HepG2 (cell line): Measurements from ENCODE around the gene MED15. TPM values are rescaled to one million over a fixed set of nuclear protein-coding genes. Genes with fewer than 3 reads are reported as not detected.

Experiments used
- ATAC-seq: fragments of 200-7000 bp; cut with Tn5 transposase; 3 replicates; pipeline ENCODE4 v1.9.1; 2020; ENCODE audit warnings: mild to moderate bottlenecking, moderate library complexity
- BruUV-seq: library from RNA; stranded (reverse); fragments of 400-500 nt; replicated peaks from 2 replicates; lab custom pipeline; 2021; lab: Mats Ljungman, UMichigan
- CTCF ChIA-PET: fragments of 300-600 bp; formaldehyde crosslinking; extraction: SDS; loops from one replicate; lab custom pipeline; 2021; ENCODE audit warnings: low total read pairs, inconsistent platforms, low intra/inter-chr PET ratio; lab: Yijun Ruan, JAX
- POLR2A ChIA-PET: fragments of 350-600 bp; sonication (Branson Sonifier 250); formaldehyde crosslinking; loops from one replicate; lab custom pipeline; 2020; ENCODE audit warnings: antibody characterized with exemption, inconsistent platforms; lab: Yijun Ruan, JAX
- DNase-seq: peaks from one replicate; pipeline ENCODE4 v3.0.0-alpha.2; 2015; ENCODE audit warnings: low spot score
- FAIRE-seq: peaks from 3 replicates; lab custom pipeline; 2011; peaks lifted over from hg19 to GRCh38; lab: Jason Lieb, UNC
- H2AFZ ChIP-seq: one replicate; pipeline ENCODE4 v1.6.1; 2011; ENCODE audit warnings: low read length, inconsistent platforms
- H3K27ac ChIP-seq: fragments of 300-600 bp; 3 replicates; pipeline ENCODE4 v1.8.0; 2011; ENCODE audit warnings: mixed run types, mild to moderate bottlenecking, mixed read lengths, low read length, inconsistent platforms; ENCODE audit not compliant: insufficient read depth; ENCODE audit errors: extremely low read length
- H3K27me3 ChIP-seq, 2 experiments: fragments of 200-600 bp in 1 of 2; 2 replicates in 1 of 2; 3 replicates in 1 of 2; pipeline versions ENCODE4 v1.6.0 to v1.8.0; 2011; ENCODE audit warnings: low read length in 2 of 2, mild to moderate bottlenecking in 2 of 2, moderate library complexity in 2 of 2, inconsistent platforms in 1 of 2; ENCODE audit not compliant: insufficient read depth in 2 of 2, control insufficient read depth in 1 of 2
- H3K36me3 ChIP-seq, 2 experiments: fragments of 200-600 bp in 1 of 2; replicated peaks in 1 of 2; 2 replicates in 1 of 2; 3 replicates in 1 of 2; pipeline versions ENCODE4 v1.5.1 to v1.8.0; 2011; ENCODE audit warnings: low read length in 2 of 2, inconsistent platforms in 1 of 2; ENCODE audit not compliant: insufficient read depth in 2 of 2, control insufficient read depth in 1 of 2
- H3K4me1 ChIP-seq: 2 replicates; pipeline ENCODE4 v1.5.1; 2012; ENCODE audit warnings: low read length, inconsistent platforms; ENCODE audit not compliant: insufficient read depth
- H3K4me2 ChIP-seq: 2 replicates; pipeline ENCODE4 v1.6.0; 2011; ENCODE audit warnings: low read depth, low read length, inconsistent platforms
- H3K4me3 ChIP-seq, 3 experiments: fragments of 200-600 bp in 1 of 3; sonication (generic), shearing (Covaris generic) in 1 of 3; replicated peaks in 1 of 3; 2 replicates each; pipeline ENCODE4 v1.5.1; 2011 to 2016; ENCODE audit warnings: low read length in 3 of 3, inconsistent platforms in 2 of 3, low read depth in 2 of 3, mild to moderate bottlenecking in 2 of 3, control low read depth in 1 of 3, mixed read lengths in 1 of 3; ENCODE audit not compliant: insufficient read depth in 1 of 3
- H3K79me2 ChIP-seq: one replicate; pipeline ENCODE4 v1.6.1; 2011; ENCODE audit warnings: low read length, inconsistent platforms; ENCODE audit not compliant: insufficient read depth
- H3K9ac ChIP-seq: 2 replicates; pipeline ENCODE4 v1.6.0; 2011; ENCODE audit warnings: mild to moderate bottlenecking, low read depth, low read length, inconsistent platforms; ENCODE audit not compliant: insufficient read depth
- H3K9me3 ChIP-seq: 2 replicates; pipeline ENCODE4 v1.5.1; 2012; ENCODE audit warnings: mild to moderate bottlenecking, low read length
- H4K20me1 ChIP-seq: 2 replicates; pipeline ENCODE4 v1.6.0; 2011; ENCODE audit warnings: inconsistent platforms, mild to moderate bottlenecking, low read length, moderate library complexity; ENCODE audit not compliant: insufficient read depth
- FIP1L1 ChIP-seq: fragments of 200-400 bp; formaldehyde crosslinking; IDR thresholded peaks from 2 replicates; pipeline ENCODE4 v1.6.1; 2018; ENCODE audit warnings: low read depth, mild to moderate bottlenecking, low read length, moderate library complexity, borderline replicate concordance; ENCODE audit not compliant: insufficient read depth
- MTA3 ChIP-seq: sonication (generic); formaldehyde crosslinking; IDR thresholded peaks from 2 replicates; pipeline ENCODE4 v1.4.0; 2020; ENCODE audit warnings: missing genetic modification reagents
- NR2C2 ChIP-seq: sonication (generic); formaldehyde crosslinking; IDR thresholded peaks from 2 replicates; pipeline ENCODE4 v1.4.0; 2020; ENCODE audit warnings: missing genetic modification reagents, mild to moderate bottlenecking, moderate library complexity, borderline replicate concordance
- SOX6 ChIP-seq, 2 experiments: fragments of 450-650 bp in 1 of 2; sonication (generic) in 1 of 2; formaldehyde crosslinking in 1 of 2; IDR thresholded peaks; 2 replicates each; pipeline versions ENCODE4 v1.4.0 to v1.6.1; 2017 to 2020; ENCODE audit warnings: antibody characterized with exemption in 1 of 2, mild to moderate bottlenecking in 1 of 2, missing genetic modification reagents in 1 of 2
- THAP8 ChIP-seq: sonication (generic); formaldehyde crosslinking; IDR thresholded peaks from 2 replicates; pipeline ENCODE4 v1.5.1; 2020; ENCODE audit warnings: missing genetic modification reagents, mild to moderate bottlenecking, borderline replicate concordance
- ZNF281 ChIP-seq: sonication (generic); formaldehyde crosslinking; IDR thresholded peaks from 2 replicates; pipeline ENCODE4 v1.4.0; 2020; ENCODE audit warnings: missing genetic modification reagents, borderline replicate concordance
- ZNF292 ChIP-seq: sonication (generic); formaldehyde crosslinking; IDR thresholded peaks from 2 replicates; pipeline ENCODE4 v1.8.1; 2022; ENCODE audit warnings: mild to moderate bottlenecking, low read depth, missing genetic modification reagents, borderline replicate concordance
- ZNF574 ChIP-seq: sonication (generic); formaldehyde crosslinking; IDR thresholded peaks from 2 replicates; pipeline ENCODE4 v1.4.0; 2020; ENCODE audit warnings: missing genetic modification reagents
- ZNF772 ChIP-seq: sonication (generic); formaldehyde crosslinking; IDR thresholded peaks from 2 replicates; pipeline ENCODE4 v1.5.0; 2020; ENCODE audit warnings: mild to moderate bottlenecking, missing genetic modification reagents
- WGBS: methylation state at CpG from one replicate; pipeline ENCODE4 v1.1.6; 2017; ENCODE audit warnings: low lambda C conversion rate; 5-methylcytosine and 5-hydroxymethylcytosine counted together
- in situ Hi-C: cut with HindIII; loops from 2 replicates; pipeline ENCODE4 v1.10.0; 2017; ENCODE audit warnings: low pct_unique_long_range_greater_than_20kb; ENCODE audit not compliant: extremely low pct_ligation_motif_present
- intact Hi-C: fragments of 100-400 bp; cut with micrococcal nuclease; formaldehyde crosslinking; loops from one replicate; pipeline ENCODE4 v1.10.0; 2022; ENCODE audit not compliant: unreplicated experiment
- polyA plus RNA-seq, 8 experiments: library from polyadenylated mRNA; depleted of rRNA in 3 of 8; stranded (reverse) in 7 of 8; unstranded in 1 of 8; fragments of >200 nt; fragmentation: Illumina TruSeq in 4 of 8; extraction: Trizol in 4 of 8; gene quantifications; 2 replicates each; pipeline versions ENCODE4 v1.2.1 to v1.2.3, GENCODE V29; 2011 to 2016; ENCODE audit warnings: low read depth in 4 of 8, missing spikeins in 1 of 8, mixed read lengths in 1 of 8; ENCODE audit not compliant: insufficient read depth in 1 of 8
- total RNA-seq, 5 experiments: library from RNA; depleted of rRNA; stranded (reverse); fragments of >200 nt; fragmentation: Illumina TruSeq; extraction: Trizol; gene quantifications; 2 replicates each; pipeline ENCODE4 v1.2.3, GENCODE V29; 2016; ENCODE audit warnings: low read depth in 1 of 5

MED15 gene
- total and polyA plus RNA-seq, 2 of the 13 experiments (the other 11 are each of a cell fraction or from before 2014, with no cell fraction given), result 14.3 to 27.0 TPM

GRCh38 chr22:20632082-20632481 lies 124.7 kb downstream of the MED15 start:
- TF ChIP-seq MTA3 (no peak), FIP1L1 (no peak), NR2C2 (CRISPR knock-in tag) (no peak), SOX6 (IDR thresholded peaks at IDR 0.05) (no peak), SOX6 (CRISPR knock-in tag; IDR thresholded peaks at IDR 0.05) (no peak)
- BruUV-seq, result no TSS peak
- CTCF ChIA-PET, result no interaction called here

GRCh38 chr22:20632518-20632917 lies 125.1 kb downstream of the MED15 start:
- intact Hi-C loops, result no loop called here
- Histone ChIP-seq H4K20me1 (no peaks in the 10 kb centered on the region), H3K4me3 (no peak overlapping the region), H3K27ac (no peak overlapping the region), H2AFZ (no peak overlapping the region), H3K9me3 (no peaks in the 10 kb centered on the region), H3K4me1 (peaks cover 36% of the 10 kb centered on the region), H3K4me2 (no peak overlapping the region), H3K9ac (no peak overlapping the region), H3K27me3 (peaks cover 0 to 3% of the 10 kb centered on the region in 2 experiments; a peak in 1 of 5 replicates), H3K79me2 (no peaks in the 10 kb centered on the region), H3K36me3 (no peaks in the 10 kb centered on the region)
- no peak for DNase-seq
- POLR2A ChIA-PET, result no interaction called here
- BruUV-seq, result no TSS peak
- no peak for FAIRE-seq
- no peak; the same call in 2 of the 3 replicates for ATAC-seq
- 0% methylated on average over 1 of the region's 4 CpGs for WGBS
- in situ Hi-C loops, result loop anchor here (10.0 kb wide), 1 partner anchor 58 kb away; no protein-coding TSS in a partner anchor
- CTCF ChIA-PET, result no interaction called here
- TF ChIP-seq ZNF281 (CRISPR knock-in tag) (no peak), ZNF574 (CRISPR knock-in tag) (no peak), ZNF292 (CRISPR knock-in tag) (no peak), ZNF772 (CRISPR knock-in tag) (no peak), THAP8 (no peak)

More at GRCh38 chr22:20632082-20632481, 124.7 kb downstream of the MED15 start:
- in situ Hi-C loops, result loop anchor here (10.0 kb wide), 1 partner anchor 57 kb away; no protein-coding TSS in a partner anchor
- Histone ChIP-seq H3K36me3 (no peaks in the 10 kb centered on the region), H2AFZ (no peak overlapping the region), H3K4me3 (peak overlapping the region in 1 of 3 experiments; percentile 60; a peak in 1 of 6 replicates), H3K79me2 (no peaks in the 10 kb centered on the region), H3K9me3 (no peaks in the 10 kb centered on the region), H3K9ac (no peak overlapping the region), H3K4me1 (peaks cover 36% of the 10 kb centered on the region), H3K4me2 (peak overlapping the region; percentile 76), H3K27ac (no peak overlapping the region), H3K27me3 (peaks cover 0 to 3% of the 10 kb centered on the region in 2 experiments; a peak in 1 of 5 replicates), H4K20me1 (no peaks in the 10 kb centered on the region)
- 39% methylated on average over 5 of the region's 6 CpGs for WGBS
- DNase-seq (no peak), ATAC-seq (peak; percentile 50), FAIRE-seq (no peak)
- intact Hi-C loops, result no loop called here
- POLR2A ChIA-PET, result no interaction called here
